Left hindlimb (tissue), 1 donor: ENCODE data around the gene CDYL.

Experiments used
- DNase-seq: peaks from one replicate; pipeline ENCODE4 v3.0.0-alpha.2; 2018

The CDYL gene

GRCh38 chr6:4885341-4885933 lies 109.2 kb downstream of the CDYL start:
- DNase-seq = no peak

- no peak for DNase-seq
These were observed 112.6 kb downstream of the CDYL start for GRCh38 chr6:4888841-4889240.

GRCh38 chr6:4889701-4890100 lies 113.5 kb downstream of the CDYL start:
- no peak for DNase-seq

- DNase-seq = no peak
These were observed 114.0 kb downstream of the CDYL start for GRCh38 chr6:4890191-4890590.

- DNase-seq = no peak
These were observed 114.4 kb downstream of the CDYL start for GRCh38 chr6:4890627-4891026.

GRCh38 chr6:4891141-4891540 lies 114.9 kb downstream of the CDYL start:
- DNase-seq = no peak

- no peak for DNase-seq
These were observed 116.7 kb downstream of the CDYL start for GRCh38 chr6:4892785-4893485.

- no peak for DNase-seq
These were observed 117.8 kb downstream of the CDYL start for GRCh38 chr6:4894049-4894448.

GRCh38 chr6:4895971-4896370 lies 119.8 kb downstream of the CDYL start:
- DNase-seq = no peak

- no peak for DNase-seq
These were observed 120.2 kb downstream of the CDYL start for GRCh38 chr6:4896401-4896800.

GRCh38 chr6:4899249-4900034 lies 123.2 kb downstream of the CDYL start:
- DNase-seq = no peak

- DNase-seq = no peak
These were observed 125.3 kb downstream of the CDYL start for GRCh38 chr6:4901386-4902061.

GRCh38 chr6:4902363-4902762 lies 126.2 kb downstream of the CDYL start:
- DNase-seq = no peak

- DNase-seq = no peak
These were observed 126.9 kb downstream of the CDYL start for GRCh38 chr6:4903121-4903520.

- DNase-seq = no peak
These were observed 127.7 kb downstream of the CDYL start for GRCh38 chr6:4903751-4904370.

GRCh38 chr6:4904461-4905025 lies 128.3 kb downstream of the CDYL start:
- DNase-seq = no peak

- DNase-seq = no peak
These were observed 129.6 kb downstream of the CDYL start for GRCh38 chr6:4905826-4906225.

- DNase-seq = no peak
These were observed 130.4 kb downstream of the CDYL start for GRCh38 chr6:4906293-4907276.

GRCh38 chr6:4907602-4908001 lies 131.4 kb downstream of the CDYL start:
- DNase-seq = no peak

- DNase-seq = no peak
These were observed 131.9 kb downstream of the CDYL start for GRCh38 chr6:4908062-4908461.

- no peak for DNase-seq
These were observed 133.0 kb downstream of the CDYL start for GRCh38 chr6:4909063-4909706.
